NCI-H1105 treated with DMSO at 0.1 percent for 48 hours (cell line): ENCODE results near the gene ZNF629.

Experiments
- DNase-seq: peaks from one replicate; lab custom pipeline; 2025; lab: John Stamatoyannopoulos, UW

Gene ZNF629

DNA sequence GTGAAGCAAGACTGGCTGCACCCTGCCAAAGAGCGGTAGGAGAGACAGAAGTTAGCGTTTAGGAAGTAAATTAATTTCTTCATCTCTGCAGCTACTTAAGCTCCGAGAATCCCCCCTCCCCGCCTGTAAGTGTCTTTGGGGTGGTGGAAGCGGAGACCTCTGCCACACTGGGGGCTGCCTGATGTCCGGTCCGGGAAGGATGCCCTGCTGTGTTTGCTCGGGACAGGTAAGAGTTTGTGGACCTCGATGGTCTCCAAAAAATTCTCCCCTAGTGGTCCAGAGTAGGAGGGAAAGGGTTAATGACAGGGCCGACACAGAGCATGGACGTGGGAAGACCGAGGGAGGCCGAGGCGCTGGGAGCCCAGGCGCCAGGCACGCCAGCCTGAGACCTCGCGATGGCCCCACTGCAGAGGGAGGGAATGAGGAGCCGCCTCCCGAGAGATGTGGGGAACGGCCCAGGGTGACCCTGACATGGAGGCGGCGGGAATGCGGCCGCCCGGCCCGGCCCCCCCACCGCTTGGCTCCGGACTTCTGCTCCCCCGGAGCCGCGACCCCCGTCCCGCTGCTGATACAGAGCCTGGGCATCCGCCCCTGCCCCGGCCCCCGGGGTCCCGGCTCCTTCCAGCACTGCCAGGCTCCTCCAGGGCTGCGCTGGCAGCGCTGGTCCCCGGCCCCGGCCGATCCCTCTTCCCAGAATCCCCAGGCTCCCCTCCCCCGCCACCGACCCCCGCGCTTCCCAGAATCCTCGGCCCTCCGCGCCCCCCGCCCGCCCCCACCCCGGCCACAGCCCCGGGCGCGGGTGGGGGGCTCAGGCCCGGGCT, 680 bp downstream of the ZNF629 start:
- DNase-seq: no peak

- DNase-seq: no peak
Measured at GRCh38 chr16:30785126-30786106, 1.6 kb downstream of the ZNF629 start.

DNA sequence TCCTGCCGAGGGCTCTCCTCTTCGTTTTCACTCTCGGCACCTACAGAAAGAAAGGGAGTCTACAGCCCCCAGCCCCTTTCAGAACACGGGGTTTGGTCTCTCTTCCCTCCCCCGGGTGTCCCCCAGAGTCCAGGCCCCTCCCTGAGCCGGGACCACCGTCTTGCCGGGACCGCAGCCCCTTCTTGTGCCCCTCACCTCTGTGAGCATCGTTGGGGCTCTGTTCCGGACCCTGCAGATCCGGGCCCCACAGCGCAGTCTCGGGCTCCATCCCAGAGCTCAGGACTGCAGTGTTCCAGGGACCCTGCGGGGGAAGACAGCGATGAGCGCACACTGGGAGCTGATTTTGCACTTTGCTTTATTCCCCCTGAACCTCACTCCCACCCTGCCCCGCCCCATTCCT, 2.8 kb downstream of the ZNF629 start:
- DNase-seq: no peak

DNA sequence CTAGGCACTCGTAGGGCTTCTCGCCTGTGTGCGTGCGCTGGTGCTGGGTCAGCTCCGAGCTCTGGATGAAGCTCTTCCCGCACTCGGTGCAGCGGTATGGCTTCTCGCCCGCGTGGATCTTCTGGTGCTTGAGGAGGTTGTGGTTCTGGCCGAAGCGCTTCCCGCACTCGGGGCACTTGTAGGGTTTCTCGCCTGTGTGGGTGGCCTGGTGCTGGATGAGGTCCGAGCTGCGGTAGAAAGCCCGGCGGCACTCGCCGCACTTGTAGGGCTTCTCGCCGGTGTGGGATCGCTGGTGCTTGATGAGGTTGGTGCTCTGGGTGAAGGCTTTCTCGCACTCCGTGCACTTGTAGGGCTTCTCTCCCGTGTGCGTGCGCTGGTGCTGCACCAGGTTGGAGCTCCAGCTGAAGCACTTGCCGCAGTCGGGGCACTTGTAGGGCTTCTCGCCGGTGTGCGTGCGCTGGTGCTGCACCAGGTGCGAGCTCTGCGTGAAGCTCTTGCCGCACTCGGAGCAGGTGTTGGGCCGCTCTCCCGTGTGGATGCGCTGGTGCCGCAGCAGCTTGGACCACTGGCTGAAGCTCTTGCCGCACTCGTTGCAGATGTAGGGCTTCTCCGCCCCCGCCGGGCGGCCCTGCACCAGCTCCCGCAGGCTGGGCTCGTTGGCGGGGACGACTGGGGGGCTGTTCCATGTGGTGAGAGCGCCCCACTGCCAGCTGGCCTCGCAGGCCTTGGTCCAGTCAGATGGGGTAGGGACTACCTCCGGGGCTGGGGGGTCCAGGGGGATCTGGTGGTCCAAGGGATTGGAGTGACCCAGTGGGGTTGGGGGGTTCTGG, 3.5 kb downstream of the ZNF629 start:
- no peak for DNase-seq

GRCh38 chr16:30782486-30783279, 4.3 kb downstream of the ZNF629 start:
- DNase-seq: no peak

GRCh38 chr16:30780549-30780948, 6.5 kb downstream of the ZNF629 start:
- no peak for DNase-seq

- no peak for DNase-seq
Measured at GRCh38 chr16:30780021-30780420, 7.0 kb downstream of the ZNF629 start.

DNA sequence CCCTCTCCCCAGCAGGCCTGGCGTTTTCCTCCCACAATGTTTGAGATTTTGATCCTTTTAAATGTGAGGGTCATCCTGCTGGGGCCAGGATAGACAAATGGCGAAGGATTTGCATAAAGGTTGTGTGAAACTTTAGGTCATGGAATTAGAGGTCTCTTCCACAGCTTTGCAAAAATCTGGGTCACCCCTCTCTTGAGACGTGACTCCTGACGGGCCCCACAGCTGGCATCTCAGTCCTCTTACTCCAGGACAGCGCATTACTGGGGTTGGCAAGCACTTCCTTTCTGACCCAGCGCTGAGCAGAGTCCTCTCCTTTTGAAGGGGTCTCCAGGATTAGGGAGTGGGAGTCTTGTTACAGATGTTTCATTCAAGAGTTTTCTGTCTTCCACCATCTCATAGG, 7.4 kb downstream of the ZNF629 start:
- DNase-seq: no peak

DNA sequence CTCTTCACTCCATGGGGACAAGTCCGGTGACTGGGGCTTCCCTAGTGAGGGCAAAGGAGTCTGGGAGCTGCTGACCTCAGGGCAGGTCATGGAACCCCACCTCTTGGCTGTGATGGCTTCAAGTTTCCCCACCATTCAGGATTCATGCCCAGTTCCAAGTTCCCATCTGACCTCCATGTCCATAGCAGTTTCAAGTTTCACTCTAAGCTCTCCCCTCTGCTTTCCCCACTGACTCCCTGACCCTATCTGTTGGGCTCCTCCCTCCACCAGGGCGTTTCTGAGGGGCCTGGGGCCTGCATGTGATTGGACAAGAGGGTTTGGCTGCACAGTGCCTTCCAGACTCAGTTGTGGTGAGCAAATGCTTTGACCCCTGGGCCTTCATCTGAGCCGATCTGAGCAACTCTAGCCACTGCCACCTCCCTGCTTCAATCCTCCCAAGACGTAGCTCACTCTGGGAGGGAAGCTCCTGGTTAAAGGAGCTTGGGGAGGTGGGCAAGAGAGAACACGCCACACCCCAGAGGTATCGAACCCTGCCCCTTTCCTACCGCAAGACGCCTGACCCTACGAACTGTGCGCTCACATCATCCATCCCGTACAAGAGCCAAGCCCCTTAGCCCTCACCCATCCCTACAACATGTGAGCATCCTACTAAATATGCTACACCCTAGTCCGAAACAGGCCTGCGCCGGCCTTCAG, 8.3 kb downstream of the ZNF629 start:
- no peak for DNase-seq

DNA sequence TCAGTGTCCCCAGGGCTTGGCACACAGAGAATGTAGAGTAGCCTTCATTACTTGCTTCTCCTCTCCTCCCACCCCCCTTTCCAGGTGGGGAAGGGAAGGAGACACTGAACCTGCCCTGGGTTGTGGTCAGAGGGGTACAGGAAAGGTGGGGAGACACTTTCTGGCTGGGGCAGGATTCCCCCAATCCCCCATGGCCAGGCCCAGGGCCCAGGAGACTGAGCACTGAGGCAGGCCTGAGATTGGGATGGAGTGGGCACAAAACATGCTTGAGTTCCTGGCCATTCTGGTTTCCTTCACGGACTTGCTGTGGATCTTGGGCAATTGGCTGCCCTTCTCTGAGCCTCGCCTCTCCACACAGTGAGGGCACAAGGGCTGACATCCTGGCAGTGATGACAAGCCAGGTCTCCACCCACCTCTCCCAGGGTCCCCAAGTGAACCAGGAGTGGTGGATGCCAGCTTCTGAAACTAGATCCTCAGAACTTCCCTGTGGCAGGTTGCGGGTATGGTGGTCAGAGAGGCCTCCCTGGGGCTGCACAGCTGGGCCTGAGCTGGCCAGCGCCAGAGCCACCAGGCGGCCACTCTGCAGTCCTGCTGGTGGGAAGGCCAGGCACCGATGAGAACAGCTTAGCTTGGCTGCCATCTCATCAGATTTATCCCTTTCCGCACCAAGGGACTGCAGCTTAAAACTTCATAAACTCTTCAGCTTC, 9.3 kb downstream of the ZNF629 start:
- DNase-seq: no peak

DNA sequence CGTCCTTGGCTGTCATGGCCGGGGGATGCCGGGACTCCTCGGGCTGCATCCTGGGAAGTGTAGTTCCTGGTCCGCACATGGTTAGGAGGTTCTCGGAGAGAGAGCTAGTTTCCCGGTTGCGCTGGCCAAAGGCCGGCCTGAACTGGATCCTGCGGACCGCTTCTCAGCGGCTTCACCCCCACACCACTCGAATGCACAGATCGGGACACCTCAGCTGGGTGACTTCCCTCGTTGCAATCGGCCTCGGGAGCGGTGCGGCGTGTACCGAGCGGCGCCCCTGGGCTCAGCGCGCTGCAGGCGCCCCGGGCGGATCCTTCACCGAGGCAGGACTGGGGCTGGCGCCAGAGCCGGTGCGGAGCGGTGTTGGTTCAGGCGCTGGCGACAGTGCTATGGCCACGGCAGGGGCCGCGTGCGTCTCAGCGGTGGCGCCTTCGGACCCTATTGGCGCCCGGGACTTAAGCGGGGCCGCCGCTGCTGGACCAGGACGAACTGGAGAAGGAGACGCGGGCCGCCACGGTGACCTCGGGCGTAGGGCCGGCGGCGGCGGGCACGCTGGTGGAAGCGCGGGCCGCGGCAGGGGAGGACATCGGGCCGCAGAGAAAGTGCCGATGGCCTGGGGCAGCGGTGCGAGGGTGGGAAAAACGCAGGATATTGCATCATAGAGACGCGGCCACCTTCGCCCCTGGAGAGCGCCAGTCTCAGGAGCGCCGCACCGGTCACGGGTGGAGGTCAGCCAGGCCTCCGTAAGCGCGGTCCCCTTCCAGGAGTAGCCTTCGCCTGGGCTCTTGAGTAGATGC, 11.4 kb downstream of the ZNF629 start:
- DNase-seq: peak; percentile 70

DNA sequence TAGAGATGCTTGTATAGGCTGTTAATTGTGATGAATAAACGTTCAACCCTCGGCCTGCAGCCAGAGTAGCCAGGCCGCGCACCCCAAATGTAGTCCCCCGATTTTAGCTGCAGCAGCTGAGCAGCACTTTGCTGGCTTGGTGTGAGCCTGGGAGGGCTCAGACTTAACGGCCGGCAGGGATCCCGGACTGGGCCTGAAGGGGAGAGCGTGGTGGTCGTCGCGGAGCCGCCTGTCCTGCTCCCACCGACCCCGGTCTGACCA, 11.9 kb downstream of the ZNF629 start:
- no peak for DNase-seq

- DNase-seq: peak; percentile 13
Measured at GRCh38 chr16:30774367-30775130, 12.5 kb downstream of the ZNF629 start.

DNA sequence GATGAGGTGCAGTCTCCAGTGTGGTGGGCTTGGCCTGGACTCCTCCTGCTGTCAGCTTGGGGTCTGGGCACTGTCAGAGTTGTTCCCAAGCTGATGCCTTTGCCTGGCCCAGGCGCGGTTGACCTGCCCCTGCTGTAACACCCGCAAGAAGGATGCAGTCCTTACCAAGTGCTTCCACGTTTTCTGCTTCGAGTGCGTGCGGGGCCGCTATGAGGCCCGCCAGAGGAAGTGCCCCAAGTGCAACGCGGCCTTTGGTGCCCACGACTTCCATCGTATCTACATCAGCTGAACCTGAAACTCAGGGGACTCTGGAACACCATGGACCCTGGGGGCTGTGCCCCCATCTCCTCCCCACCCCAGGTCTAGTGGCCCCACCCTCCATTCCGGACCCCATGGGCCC, 13.2 kb downstream of the ZNF629 start:
- DNase-seq: no peak

- DNase-seq: no peak
Measured at GRCh38 chr16:30771726-30772125, 15.3 kb downstream of the ZNF629 start.

DNA sequence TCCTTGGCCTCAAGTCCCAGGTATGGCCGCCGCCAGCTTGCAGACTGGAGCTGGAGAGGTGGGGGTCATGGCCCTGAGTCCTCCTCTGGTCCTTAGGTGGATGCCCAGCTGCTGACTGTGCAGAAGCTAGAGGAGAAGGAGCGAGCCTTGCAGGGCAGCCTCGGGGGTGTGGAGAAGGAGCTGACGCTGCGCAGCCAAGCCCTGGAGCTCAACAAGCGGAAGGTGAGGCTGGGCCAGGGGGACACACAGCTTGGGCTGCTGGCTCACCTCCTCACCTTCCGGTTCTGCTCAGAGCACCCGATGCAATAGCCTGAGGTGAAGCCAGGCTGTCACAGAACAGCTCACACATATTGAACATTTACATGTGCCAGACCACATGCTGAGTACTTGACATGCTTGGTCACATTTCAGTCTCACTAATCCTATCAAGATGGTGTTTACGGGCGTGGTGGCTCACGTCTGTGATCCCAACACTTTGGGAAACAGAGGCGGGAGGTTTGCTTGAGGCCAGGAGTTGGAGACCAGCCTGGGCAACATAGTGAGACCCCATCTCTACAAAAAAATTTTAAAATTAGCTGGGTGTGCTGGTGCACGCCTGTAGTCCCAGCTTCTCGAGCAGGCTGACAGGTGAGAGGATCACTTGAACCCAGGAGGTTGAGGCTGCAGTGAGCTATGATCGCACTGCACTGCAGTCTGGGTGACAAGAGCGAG, 17.5 kb downstream of the ZNF629 start:
- DNase-seq: no peak

GRCh38 chr16:30768583-30769181, 18.3 kb downstream of the ZNF629 start:
- no peak for DNase-seq
